Renal cortical epithelial cell (primary cell): ENCODE measurements around the gene MMP15. TPM values are rescaled to one million over a fixed set of nuclear protein-coding genes. Genes with fewer than 3 reads are reported as not detected.
"Not testable (repeated sequence)": the region's sequence is repeated elsewhere in the genome, so short reads cannot be mapped to it uniquely, and the experiment has no call there.

ENCODE experiments used
- DNase-seq: peaks from one replicate; pipeline ENCODE4 v3.0.0-alpha.2; 2011; ENCODE audit warnings: low read depth
- total RNA-seq: library from RNA; depleted of rRNA; stranded (reverse); fragments of >200 nt; gene quantifications from 2 replicates; pipeline ENCODE4 v1.2.3, GENCODE V29; 2014

The MMP15 gene
- total RNA-seq, 1 donor from 2014 or later = 68.6 TPM

- DNase-seq = no peak
These were observed 24.0 kb downstream of the MMP15 start for GRCh38 chr16:58049232-58050185.

- no peak for DNase-seq
These were observed 25.7 kb downstream of the MMP15 start for GRCh38 chr16:58051296-58051695.

DNA sequence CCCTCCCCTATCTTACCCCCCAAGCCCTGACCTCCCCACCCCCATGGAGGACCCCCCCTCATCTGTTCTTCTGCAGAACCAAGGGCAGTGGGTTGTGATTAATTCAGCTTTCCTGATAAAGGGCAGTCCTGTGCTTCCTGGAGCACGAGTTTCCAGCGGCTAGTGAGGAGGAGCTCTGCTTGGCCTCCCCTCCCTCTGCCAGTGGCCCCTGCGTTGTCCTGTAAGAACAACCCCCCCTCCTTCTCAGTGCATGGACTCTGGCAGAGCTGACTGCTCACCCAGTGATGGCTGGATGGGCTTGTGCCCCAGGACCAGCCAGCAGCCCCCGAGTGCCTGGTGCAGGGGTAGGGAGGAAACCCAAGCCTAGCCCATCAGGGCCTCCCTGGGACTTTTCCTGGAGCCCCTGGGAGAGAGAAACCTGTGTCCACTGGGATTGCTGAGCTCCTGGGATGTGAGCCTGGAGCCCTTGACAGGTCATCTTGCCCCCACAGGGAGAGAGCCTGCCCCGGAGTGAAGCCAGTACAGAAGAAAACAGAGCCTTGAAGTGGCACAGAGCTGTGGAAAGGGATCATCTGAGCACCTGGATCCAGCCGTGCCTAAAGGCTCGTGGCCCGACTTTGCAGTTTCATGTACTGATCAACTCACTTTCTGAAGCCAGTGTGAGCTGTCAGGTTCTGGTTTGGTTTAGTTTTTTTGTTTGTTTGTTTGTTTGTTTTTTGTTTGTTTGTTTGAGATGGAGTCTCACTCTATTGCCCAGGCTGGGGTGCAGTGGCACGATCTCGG lies 26.5 kb downstream of the MMP15 start:
- DNase-seq = no peak

DNA sequence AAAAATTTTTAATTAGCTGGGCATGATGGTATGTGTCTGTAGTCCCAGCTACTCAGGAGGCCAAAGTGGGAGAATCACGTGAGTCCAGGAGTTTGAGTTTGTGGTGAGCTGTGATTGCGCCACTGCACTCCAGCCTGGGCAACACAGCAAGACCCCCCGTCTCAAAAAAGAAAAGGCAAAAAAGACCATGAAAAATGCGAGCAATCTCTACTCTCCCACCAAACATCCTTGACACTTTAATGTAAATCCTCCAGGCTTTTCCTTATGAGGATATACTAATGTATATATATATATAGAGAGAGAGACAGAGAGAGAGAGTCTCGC lies 28.1 kb downstream of the MMP15 start:
- no peak for DNase-seq

- no peak for DNase-seq
These were observed 28.7 kb downstream of the MMP15 start for GRCh38 chr16:58054289-58054688.

DNA sequence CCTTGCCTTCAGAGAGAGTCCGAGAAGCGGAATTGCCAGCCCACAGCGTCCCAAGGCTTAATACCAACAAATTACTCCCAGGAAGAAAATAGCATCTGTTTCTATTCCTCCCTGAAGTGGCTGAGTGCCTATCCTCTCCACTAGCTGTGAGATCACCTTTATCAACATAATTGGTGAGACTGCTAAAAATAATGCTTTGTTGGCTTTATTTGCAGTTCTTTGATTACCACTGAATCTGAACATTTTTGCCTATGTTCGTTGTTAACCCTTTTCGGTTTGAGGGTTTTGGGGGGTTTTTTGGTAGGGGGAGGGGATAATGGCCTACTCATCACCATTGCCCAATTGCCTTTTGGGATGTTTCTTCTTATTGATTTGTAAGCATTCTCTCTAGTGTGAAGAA lies 31.0 kb downstream of the MMP15 start:
- no peak for DNase-seq

DNA sequence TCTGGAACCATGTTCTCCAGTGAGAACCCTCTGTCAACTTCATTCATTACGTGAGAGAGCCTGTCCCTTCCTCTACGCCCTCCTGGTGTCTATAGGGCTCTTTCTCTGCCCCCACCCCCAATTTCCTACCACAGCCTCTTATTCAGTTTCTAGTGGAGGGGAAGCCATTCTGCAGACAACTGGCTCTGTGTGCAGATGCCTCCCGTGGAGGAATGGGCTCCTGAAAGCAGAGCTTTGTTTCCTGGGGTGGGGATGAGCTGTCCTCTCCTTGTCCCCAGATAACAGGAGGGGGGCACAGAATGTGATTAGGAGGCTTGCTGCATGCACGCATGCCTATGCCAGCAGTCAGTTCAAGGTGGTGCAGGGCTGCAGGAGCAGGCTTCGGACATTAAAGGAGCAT lies 31.6 kb downstream of the MMP15 start:
- DNase-seq = no peak

- no peak for DNase-seq
These were observed 32.2 kb downstream of the MMP15 start for GRCh38 chr16:58057784-58058183.

- DNase-seq = no peak
These were observed 37.3 kb downstream of the MMP15 start for GRCh38 chr16:58062821-58063220.

DNA sequence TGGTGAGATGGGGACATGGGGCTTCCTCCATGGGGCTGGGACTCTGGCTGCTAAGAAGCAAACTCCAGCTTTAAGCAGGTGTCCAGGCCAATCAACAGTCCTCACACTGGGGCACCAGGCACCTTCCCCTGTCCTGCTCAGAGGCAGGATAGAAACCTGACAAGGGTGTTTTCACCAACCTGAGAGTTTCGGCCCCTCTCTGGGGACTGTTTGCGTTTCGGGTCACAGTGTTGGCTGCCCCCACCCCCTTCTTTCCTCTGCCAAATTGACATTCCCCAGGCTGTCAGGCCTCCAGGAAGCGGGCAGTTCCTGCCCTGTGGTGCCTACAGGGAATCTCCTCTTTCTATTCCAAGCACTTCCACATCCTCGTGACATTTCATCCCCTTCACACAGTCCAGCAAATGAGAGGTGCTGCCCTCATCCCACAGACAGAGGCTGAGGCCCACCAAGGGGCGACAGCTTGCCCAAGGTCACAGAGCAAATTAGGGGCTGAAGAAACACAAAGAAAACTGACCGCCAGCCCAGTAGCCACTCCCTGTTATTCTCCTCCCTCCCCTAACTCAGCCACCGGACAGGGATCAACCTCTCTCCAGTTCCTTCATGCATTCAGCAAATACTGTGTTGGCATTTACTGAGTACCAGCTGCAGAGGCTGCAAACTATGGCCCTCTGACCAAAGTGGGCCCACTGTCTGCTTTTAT lies 38.0 kb downstream of the MMP15 start:
- no peak for DNase-seq

DNA sequence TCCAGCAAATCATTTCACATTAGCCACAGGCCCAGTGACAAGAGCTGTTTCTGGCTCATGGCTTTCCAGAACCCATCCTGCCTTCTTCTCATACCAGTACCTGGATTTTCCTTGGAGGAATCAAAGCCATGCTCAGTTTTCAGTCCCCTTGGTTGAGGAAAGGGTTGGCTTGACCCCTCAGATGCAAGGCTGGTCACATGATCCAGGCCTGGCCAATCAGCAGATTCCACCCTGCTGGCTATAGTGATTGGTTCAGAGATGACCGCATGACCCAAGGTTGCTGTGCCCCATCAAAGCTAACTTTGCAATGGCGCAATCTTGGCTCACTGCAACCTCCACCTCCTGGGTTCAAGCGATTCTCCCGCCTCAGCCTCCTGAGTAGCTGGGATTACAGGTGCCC lies 45.0 kb downstream of the MMP15 start:
- no peak for DNase-seq

GRCh38 chr16:58072134-58072533 lies 46.6 kb downstream of the MMP15 start:
- DNase-seq = not testable (repeated sequence)

DNA sequence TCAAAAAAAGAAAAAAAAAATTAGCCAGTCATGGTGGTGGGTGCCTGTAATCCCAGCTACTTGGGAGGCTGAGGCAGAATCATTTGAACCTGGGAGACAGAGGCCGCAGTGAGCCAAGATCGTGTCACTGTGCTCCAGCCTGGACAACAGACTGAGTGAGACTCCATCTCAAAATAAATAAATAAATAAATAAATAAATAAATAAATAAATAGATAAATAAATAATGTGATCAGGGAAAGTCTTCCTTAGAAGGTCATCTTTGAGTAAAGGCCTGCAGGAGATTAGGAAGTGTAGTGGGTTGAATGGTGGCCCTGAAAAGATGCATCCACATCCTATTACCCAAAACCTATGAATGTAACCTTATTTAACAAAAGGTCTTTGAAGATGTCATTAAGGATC lies 47.5 kb downstream of the MMP15 start:
- DNase-seq = not testable (repeated sequence)

- no peak for DNase-seq
These were observed 49.1 kb downstream of the MMP15 start for GRCh38 chr16:58074657-58075056.

GRCh38 chr16:58076514-58076913 lies 51.0 kb downstream of the MMP15 start:
- DNase-seq = no peak

GRCh38 chr16:58077796-58078195 lies 52.2 kb downstream of the MMP15 start:
- no peak for DNase-seq

GRCh38 chr16:58080657-58081056 lies 55.1 kb downstream of the MMP15 start:
- DNase-seq = not testable (repeated sequence)

DNA sequence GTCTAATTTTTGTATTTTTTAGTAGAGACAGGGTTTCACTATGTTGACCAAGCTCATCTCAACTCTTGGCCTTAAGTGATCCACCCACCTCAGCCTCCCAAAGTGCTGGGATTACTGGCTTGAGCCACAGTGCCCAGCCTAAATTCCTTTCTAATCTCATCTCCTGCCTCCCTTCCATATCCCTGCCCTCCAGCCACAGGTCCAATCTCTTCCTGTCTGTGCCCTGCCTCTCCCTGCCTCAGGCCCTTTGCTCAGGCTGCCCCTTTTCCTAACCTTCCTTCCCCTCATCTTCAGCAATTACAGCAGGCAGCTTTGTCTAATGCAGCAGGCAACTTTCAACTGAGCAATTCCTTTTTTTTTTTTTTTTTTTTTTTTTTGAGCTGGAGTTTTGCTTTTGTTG lies 56.8 kb downstream of the MMP15 start:
- no peak for DNase-seq

- no peak for DNase-seq
These were observed 59.1 kb downstream of the MMP15 start for GRCh38 chr16:58084635-58085034.

- DNase-seq = no peak
These were observed 59.6 kb downstream of the MMP15 start for GRCh38 chr16:58085171-58085570.

- DNase-seq = no peak
These were observed 60.2 kb downstream of the MMP15 start for GRCh38 chr16:58085584-58086251.
